CD14-positive monocyte (primary cell): ENCODE data around the gene USP47. TPM values are rescaled to one million over a fixed set of nuclear protein-coding genes. Genes with fewer than 3 reads are reported as not detected.

Experiments
- DNase-seq, 3 donors: peaks; one replicate each; pipeline ENCODE4 v3.0.0-alpha.2; 2011 to 2022
- H2AFZ ChIP-seq: 2 replicates; pipeline ENCODE4 v1.6.0; 2012; ENCODE audit warnings: mild to moderate bottlenecking, low read depth, low read length, inconsistent platforms; ENCODE audit not compliant: insufficient read depth, poor library complexity, severe bottlenecking
- H3K27ac ChIP-seq, 2 donors: 1 replicate in 1 of 2; 2 replicates in 1 of 2; pipeline ENCODE4 v1.5.1; 2012 to 2013; ENCODE audit warnings: low read length in 2 of 2, control low read depth in 1 of 2, inconsistent platforms in 1 of 2, low read depth in 1 of 2, mild to moderate bottlenecking in 1 of 2
- H3K27me3 ChIP-seq, 2 donors: one replicate each; pipeline versions ENCODE4 v1.6.0 to v1.6.1; 2011 to 2013; ENCODE audit warnings: low read length in 2 of 2; ENCODE audit not compliant: control insufficient read depth in 2 of 2, insufficient read depth in 2 of 2
- H3K36me3 ChIP-seq, 2 donors: replicated peaks in 1 of 2; 1 replicate in 1 of 2; 2 replicates in 1 of 2; pipeline versions ENCODE4 v1.5.1 to v1.6.1; 2012 to 2013; ENCODE audit warnings: low read length in 2 of 2, control low read depth in 1 of 2, inconsistent platforms in 1 of 2, mild to moderate bottlenecking in 1 of 2; ENCODE audit not compliant: insufficient read depth in 2 of 2, control insufficient read depth in 1 of 2
- H3K4me1 ChIP-seq, 2 donors: 1 replicate in 1 of 2; 2 replicates in 1 of 2; pipeline versions ENCODE4 v1.5.1 to v1.6.1; 2012 to 2013; ENCODE audit warnings: low read length in 2 of 2, control low read depth in 1 of 2, inconsistent platforms in 1 of 2, mild to moderate bottlenecking in 1 of 2, moderate library complexity in 1 of 2; ENCODE audit not compliant: insufficient read depth in 2 of 2, control insufficient read depth in 1 of 2
- H3K4me2 ChIP-seq: replicated peaks from 2 replicates; pipeline ENCODE3; 2012; ENCODE audit warnings: low read length, moderate library complexity, mild to moderate bottlenecking; ENCODE audit not compliant: poor library complexity, severe bottlenecking; ENCODE audit errors: extremely low read depth
- H3K4me3 ChIP-seq, 3 experiments: fragments of 200-600 bp in 1 of 3; sonication (generic) in 1 of 3; replicated peaks in 1 of 3; 1 replicate in 2 of 3; 2 replicates in 1 of 3; pipeline ENCODE4 v1.5.1; 2011 to 2013; ENCODE audit warnings: low read length in 3 of 3, mild to moderate bottlenecking in 3 of 3, control low read depth in 2 of 3, low read depth in 2 of 3, inconsistent platforms in 1 of 3, moderate library complexity in 1 of 3
- H3K79me2 ChIP-seq: 2 replicates; pipeline ENCODE4 v1.6.0; 2012; ENCODE audit warnings: mild to moderate bottlenecking, control low read depth, inconsistent platforms, low read length, moderate library complexity; ENCODE audit not compliant: insufficient read depth
- H3K9ac ChIP-seq: 2 replicates; pipeline ENCODE4 v1.6.0; 2017; ENCODE audit warnings: low read length, mild to moderate bottlenecking; ENCODE audit not compliant: insufficient read depth, poor library complexity, severe bottlenecking
- H3K9me3 ChIP-seq, 2 donors: replicated peaks in 1 of 2; 1 replicate in 1 of 2; 2 replicates in 1 of 2; pipeline versions ENCODE4 v1.5.1 to v1.6.1; 2012 to 2013; ENCODE audit warnings: low read length in 2 of 2, control low read depth in 1 of 2; ENCODE audit not compliant: control insufficient read depth in 1 of 2, insufficient read depth in 1 of 2
- H4K20me1 ChIP-seq: 2 replicates; pipeline ENCODE4 v1.6.0; 2012; ENCODE audit warnings: mild to moderate bottlenecking, low read length, control low read depth, moderate library complexity; ENCODE audit not compliant: insufficient read depth
- H3K27ac Mint-ChIP-seq, 7 donors: one replicate each; pipeline ENCODE4 v1.8.0; 2020; ENCODE audit warnings: mild to moderate bottlenecking in 7 of 7, mixed read lengths in 7 of 7, moderate library complexity in 6 of 7, inconsistent platforms in 2 of 7
- H3K27me3 Mint-ChIP-seq, 3 donors: one replicate each; pipeline ENCODE4 v1.8.0; 2021 to 2022; ENCODE audit warnings: low read depth in 3 of 3, mild to moderate bottlenecking in 3 of 3, mixed read lengths in 3 of 3, moderate library complexity in 3 of 3, inconsistent platforms in 1 of 3
- H3K36me3 Mint-ChIP-seq, 2 donors: one replicate each; pipeline ENCODE4 v1.8.0; 2020; ENCODE audit warnings: mixed read lengths in 2 of 2, inconsistent platforms in 1 of 2, mild to moderate bottlenecking in 1 of 2
- H3K4me1 Mint-ChIP-seq: one replicate; pipeline ENCODE4 v1.8.0; 2020; ENCODE audit warnings: mild to moderate bottlenecking, mixed read lengths
- H3K4me3 Mint-ChIP-seq, 2 donors: one replicate each; pipeline ENCODE4 v1.8.0; 2020; ENCODE audit warnings: mild to moderate bottlenecking in 2 of 2, mixed read lengths in 2 of 2, moderate library complexity in 1 of 2
- H3K9me3 Mint-ChIP-seq, 7 donors: one replicate each; pipeline ENCODE4 v1.8.0; 2020 to 2022; ENCODE audit warnings: mixed read lengths in 7 of 7, mild to moderate bottlenecking in 6 of 7, moderate library complexity in 6 of 7, inconsistent platforms in 2 of 7
- CTCF ChIP-seq: fragments of 200-600 bp; IDR thresholded peaks from one replicate; pipeline ENCODE4 v1.8.0; 2022; ENCODE audit warnings: antibody characterized with exemption, mild to moderate bottlenecking
- WGBS: methylation state at CpG from one replicate; pipeline ENCODE4 v1.1.5; 2013; ENCODE audit warnings: missing lambda C conversion rate; ENCODE audit not compliant: insufficient coverage; 5-methylcytosine and 5-hydroxymethylcytosine counted together
- intact Hi-C, 2 donors: fragments of 100-400 bp; cut with micrococcal nuclease; formaldehyde crosslinking; loops; one replicate each; pipeline versions ENCODE4 v1.15.0 to v1.15.1; 2023
- polyA plus RNA-seq, 3 donors: library from polyadenylated mRNA; depleted of rRNA in 1 of 3; unstranded in 2 of 3; stranded (reverse) in 1 of 3; fragments of 300-500 nt in 2 of 3; fragments of >200 nt in 1 of 3; fragmentation: Illumina TruSeq in 2 of 3; gene quantifications; 1 replicate in 2 of 3; 2 replicates in 1 of 3; pipeline ENCODE4 v1.2.3, GENCODE V29; 2012 to 2021

The USP47 gene
- polyA plus RNA-seq, 3 donors, result 8.1 to 17.5 (median 10.5) TPM

GRCh38 chr11:11960687-11961086, 118.9 kb downstream of the USP47 start:
- Histone ChIP-seq H3K9me3 (no peaks in the 10 kb centered on the region), H3K79me2 (no peaks in the 10 kb centered on the region), H3K4me3 (no peak overlapping the region), H3K4me2 (no peak overlapping the region), H3K4me1 (no peaks in the 10 kb centered on the region), H4K20me1 (no peaks in the 10 kb centered on the region), H3K9ac (no peak overlapping the region), H2AFZ (no peak overlapping the region), H3K36me3 (peaks cover 21 to 34% of the 10 kb centered on the region in 2 donors), H3K27me3 (no peaks in the 10 kb centered on the region), H3K27ac (no peak overlapping the region)
- H3K9me3 Mint-ChIP-seq, result peaks cover 0 to 9% (median 4%) of the 10 kb centered on the region in 7 donors
- peaks cover 3 to 7% (median 6%) of the 10 kb centered on the region in 3 donors for H3K27me3 Mint-ChIP-seq
- DNase-seq, result no peak
- peaks cover 23 to 25% of the 10 kb centered on the region in 2 donors for H3K36me3 Mint-ChIP-seq
- no peak for TF ChIP-seq CTCF
- peaks cover 2% of the 10 kb centered on the region for H3K4me1 Mint-ChIP-seq
- no CpG with 5 or more reads among the region's 1 CpG for WGBS
- H3K4me3 Mint-ChIP-seq, result no peak overlapping the region
- H3K27ac Mint-ChIP-seq, result peak overlapping the region in 1 of 7 donors; percentile 63
- intact Hi-C loops, result no loop called here

DNA sequence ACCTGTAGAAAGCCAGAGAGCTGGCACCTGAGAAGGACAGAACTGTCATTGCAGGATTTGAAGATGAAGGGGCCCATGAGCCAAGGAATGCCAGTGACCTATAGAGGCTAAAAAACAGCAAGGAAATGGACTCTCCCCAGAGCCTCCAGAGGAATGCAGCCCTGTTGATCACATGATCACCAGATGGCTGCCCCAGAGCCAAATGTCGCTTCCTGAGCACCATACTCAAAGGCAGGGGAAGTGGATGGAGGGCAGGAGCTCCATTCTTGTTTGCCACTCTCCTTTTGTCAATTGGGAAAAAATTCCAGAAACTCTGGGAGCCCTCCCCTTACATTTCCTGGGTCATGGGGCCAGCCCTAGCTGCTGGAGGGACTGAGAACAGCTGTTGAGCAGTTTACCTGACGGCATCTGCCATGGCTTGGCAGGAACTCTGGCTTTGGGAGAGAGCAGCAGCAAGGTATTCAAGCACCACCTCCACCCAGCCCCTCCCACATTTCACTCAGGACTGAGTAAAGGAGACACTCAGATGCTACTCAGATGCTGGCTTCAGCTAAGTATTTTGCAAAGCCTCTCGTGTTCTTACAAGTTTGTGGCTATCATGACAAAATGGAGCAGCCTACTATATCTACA, 119.7 kb downstream of the USP47 start:
- peaks cover 13 to 26% of the 10 kb centered on the region in 2 donors for H3K36me3 ChIP-seq
- no peak overlapping the region for H3K4me3 ChIP-seq
- peaks cover 15 to 16% of the 10 kb centered on the region in 2 donors for H3K36me3 Mint-ChIP-seq
- H3K4me2 ChIP-seq, result no peak overlapping the region
- no peak overlapping the region for H3K27ac ChIP-seq
- TF ChIP-seq CTCF, result no peak
- H3K27me3 Mint-ChIP-seq, result peaks cover 3 to 7% (median 6%) of the 10 kb centered on the region in 3 donors
- no peaks in the 10 kb centered on the region for H3K9me3 ChIP-seq
- no peaks in the 10 kb centered on the region for H3K79me2 ChIP-seq
- H3K27ac Mint-ChIP-seq, result peak overlapping the region in 1 of 7 donors; percentile 66
- H4K20me1 ChIP-seq, result no peaks in the 10 kb centered on the region
- no peak overlapping the region for H3K9ac ChIP-seq
- H3K4me1 ChIP-seq, result no peaks in the 10 kb centered on the region
- H2AFZ ChIP-seq, result no peak overlapping the region
- intact Hi-C loops, result no loop called here
- H3K4me1 Mint-ChIP-seq, result peaks cover 2% of the 10 kb centered on the region
- H3K9me3 Mint-ChIP-seq, result peaks cover 0 to 9% (median 4%) of the 10 kb centered on the region in 7 donors
- no peak overlapping the region for H3K4me3 Mint-ChIP-seq
- no peak for DNase-seq
- no peaks in the 10 kb centered on the region for H3K27me3 ChIP-seq
- WGBS, result 83% methylated on average over 1 of the region's 3 CpGs
